H9 (cell line): ENCODE measurements around the gene AKAP9. TPM values are rescaled to one million over a fixed set of nuclear protein-coding genes. Genes with fewer than 3 reads are reported as not detected.

Experiments
- DNase-seq: peaks from one replicate; pipeline ENCODE4 v3.0.0-alpha.2; 2017
- H2AFZ ChIP-seq: one replicate; pipeline ENCODE4 v1.6.1; 2013; ENCODE audit warnings: mild to moderate bottlenecking, low read length, control low read depth, moderate library complexity
- H2AK5ac ChIP-seq: 2 replicates; pipeline ENCODE4 v1.6.1; 2013; ENCODE audit warnings: low read length, control low read depth, mixed read lengths; ENCODE audit not compliant: insufficient read length
- H2BK120ac ChIP-seq: one replicate; pipeline ENCODE4 v1.6.1; 2013; ENCODE audit warnings: low read depth, mild to moderate bottlenecking, low read length, control low read depth, inconsistent platforms; ENCODE audit not compliant: poor library complexity, severe bottlenecking
- H2BK12ac ChIP-seq: 2 replicates; pipeline ENCODE4 v1.6.1; 2013; ENCODE audit warnings: low read length, control low read depth, mixed read lengths, low read depth; ENCODE audit not compliant: insufficient read length
- H2BK15ac ChIP-seq: 2 replicates; pipeline ENCODE4 v1.6.1; 2013; ENCODE audit warnings: low read depth, low read length, control low read depth
- H2BK20ac ChIP-seq: one replicate; pipeline ENCODE4 v1.6.1; 2013; ENCODE audit warnings: low read depth, mild to moderate bottlenecking, low read length, control low read depth, inconsistent platforms; ENCODE audit not compliant: poor library complexity, severe bottlenecking
- H2BK5ac ChIP-seq: 2 replicates; pipeline ENCODE4 v1.6.1; 2013; ENCODE audit warnings: low read length, control low read depth, mixed read lengths; ENCODE audit not compliant: insufficient read length
- H3K14ac ChIP-seq: 2 replicates; pipeline ENCODE4 v1.6.1; 2013; ENCODE audit warnings: low read length, control low read depth; ENCODE audit not compliant: insufficient read depth
- H3K18ac ChIP-seq: 2 replicates; pipeline ENCODE4 v1.6.1; 2013; ENCODE audit warnings: low read depth, mild to moderate bottlenecking, mixed read lengths, low read length, control low read depth; ENCODE audit not compliant: insufficient read length
- H3K23ac ChIP-seq: 2 replicates; pipeline ENCODE4 v1.6.1; 2013; ENCODE audit warnings: low read length, control low read depth, mixed read lengths, low read depth; ENCODE audit not compliant: insufficient read length
- H3K23me2 ChIP-seq: 2 replicates; pipeline ENCODE4 v1.6.1; 2013; ENCODE audit warnings: low read depth, mild to moderate bottlenecking, mixed read lengths, low read length, control low read depth; ENCODE audit not compliant: insufficient read length, poor library complexity, severe bottlenecking
- H3K27ac ChIP-seq: 2 replicates; pipeline ENCODE4 v1.5.1; 2013; ENCODE audit warnings: low read length, control low read depth, mixed read lengths, low read depth; ENCODE audit not compliant: insufficient read length
- H3K27me3 ChIP-seq: 2 replicates; pipeline ENCODE4 v1.6.1; 2013; ENCODE audit warnings: low read length, control low read depth, inconsistent platforms; ENCODE audit not compliant: insufficient read depth
- H3K4ac ChIP-seq: 2 replicates; pipeline ENCODE4 v1.6.1; 2013; ENCODE audit warnings: low read depth, mild to moderate bottlenecking, control low read depth, inconsistent platforms, low read length, moderate library complexity
- H3K4me1 ChIP-seq: 2 replicates; pipeline ENCODE4 v1.6.1; 2013; ENCODE audit warnings: low read length, control low read depth, inconsistent platforms; ENCODE audit not compliant: insufficient read depth
- H3K4me2 ChIP-seq: 2 replicates; pipeline ENCODE4 v1.6.1; 2013; ENCODE audit warnings: low read length, control low read depth, mixed read lengths; ENCODE audit not compliant: insufficient read length, insufficient read depth
- H3K56ac ChIP-seq: 2 replicates; pipeline ENCODE4 v1.6.1; 2013; ENCODE audit warnings: low read depth, mild to moderate bottlenecking, mixed read lengths, low read length, control low read depth; ENCODE audit not compliant: insufficient read length
- H3K79me1 ChIP-seq: 2 replicates; pipeline ENCODE4 v1.6.1; 2013; ENCODE audit warnings: low read depth, mild to moderate bottlenecking, moderate library complexity, low read length, control low read depth, inconsistent platforms; ENCODE audit not compliant: insufficient read depth, poor library complexity, severe bottlenecking
- H3K79me2 ChIP-seq: 2 replicates; pipeline ENCODE4 v1.6.1; 2013; ENCODE audit warnings: low read length, control low read depth, inconsistent platforms; ENCODE audit not compliant: insufficient read depth
- H3K9ac ChIP-seq: 2 replicates; pipeline ENCODE4 v1.6.1; 2013; ENCODE audit warnings: low read length, control low read depth, mixed read lengths; ENCODE audit not compliant: insufficient read length; ENCODE audit errors: extremely low read depth
- H3K9me3 ChIP-seq: one replicate; pipeline ENCODE4 v1.6.1; 2013; ENCODE audit warnings: low read depth, low read length, inconsistent platforms; ENCODE audit not compliant: control insufficient read depth
- H3T11ph ChIP-seq: one replicate; pipeline ENCODE4 v1.6.1; 2013; ENCODE audit warnings: mild to moderate bottlenecking, low read length, control low read depth, inconsistent platforms
- H4K20me1 ChIP-seq: one replicate; pipeline ENCODE4 v1.6.1; 2013; ENCODE audit not compliant: control insufficient read depth, insufficient read length, insufficient read depth
- H4K5ac ChIP-seq: 2 replicates; pipeline ENCODE4 v1.6.1; 2013; ENCODE audit warnings: low read depth, mild to moderate bottlenecking, mixed read lengths, low read length, control low read depth; ENCODE audit not compliant: insufficient read length
- H4K8ac ChIP-seq: replicated peaks from 2 replicates; pipeline ENCODE4 v1.6.1; 2013; ENCODE audit warnings: low read length, control low read depth, mixed read lengths, low read depth; ENCODE audit not compliant: insufficient read length
- H4K91ac ChIP-seq: 2 replicates; pipeline ENCODE4 v1.6.1; 2013; ENCODE audit warnings: low read depth, mild to moderate bottlenecking, moderate library complexity, mixed read lengths, low read length, control low read depth; ENCODE audit not compliant: insufficient read length
- H3K27ac Mint-ChIP-seq, 3 experiments: 2 replicates in 2 of 3; 3 replicates in 1 of 3; pipeline ENCODE4 v1.8.0; 2020 to 2021; ENCODE audit warnings: mixed read lengths in 3 of 3, mild to moderate bottlenecking in 1 of 3, moderate library complexity in 1 of 3
- H3K27me3 Mint-ChIP-seq: 2 replicates; pipeline ENCODE4 v1.8.0; 2021; ENCODE audit warnings: low read depth, mild to moderate bottlenecking, moderate library complexity, mixed read lengths
- H3K36me3 Mint-ChIP-seq, 3 experiments: 2 replicates in 2 of 3; 3 replicates in 1 of 3; pipeline ENCODE4 v1.8.0; 2020 to 2021; ENCODE audit warnings: low read depth in 3 of 3, mixed read lengths in 3 of 3; ENCODE audit not compliant: insufficient read depth in 1 of 3
- H3K4me1 Mint-ChIP-seq, 2 experiments: 2 replicates each; pipeline ENCODE4 v1.8.0; 2020; ENCODE audit warnings: mixed read lengths in 2 of 2
- H3K4me3 Mint-ChIP-seq, 2 experiments: 2 replicates in 1 of 2; 3 replicates in 1 of 2; pipeline ENCODE4 v1.8.0; 2020 to 2021; ENCODE audit warnings: mild to moderate bottlenecking in 2 of 2, mixed read lengths in 2 of 2, moderate library complexity in 1 of 2
- H3K9me3 Mint-ChIP-seq, 2 experiments: 2 replicates in 1 of 2; 3 replicates in 1 of 2; pipeline ENCODE4 v1.8.0; 2020; ENCODE audit warnings: mild to moderate bottlenecking in 2 of 2, mixed read lengths in 2 of 2, moderate library complexity in 1 of 2
- WGBS: extraction: QIAGEN DNeasy Blood & Tissue Kit; methylation state at CpG from one replicate; pipeline ENCODE4 v1.1.7; 2013; ENCODE audit warnings: missing lambda C conversion rate, low lambda C conversion rate, mixed read lengths; ENCODE audit not compliant: insufficient read length; ENCODE audit errors: extremely low coverage; 5-methylcytosine and 5-hydroxymethylcytosine counted together
- total RNA-seq: library from RNA; stranded (reverse); gene quantifications from 2 replicates; pipeline ENCODE4 v1.2.1, GENCODE V29; 2021
- TF ChIP-seq, protein P1 (sequence below): fragments of 200-600 bp; sonication (generic); conservative IDR thresholded peaks from 3 replicates; pipeline ENCODE4 v1.8.0; 2021; ENCODE audit warnings: antibody characterized with exemption, mild to moderate bottlenecking

Gene AKAP9
- total RNA-seq, 1 experiment from 2014 or later, result 22.4 TPM

DNA sequence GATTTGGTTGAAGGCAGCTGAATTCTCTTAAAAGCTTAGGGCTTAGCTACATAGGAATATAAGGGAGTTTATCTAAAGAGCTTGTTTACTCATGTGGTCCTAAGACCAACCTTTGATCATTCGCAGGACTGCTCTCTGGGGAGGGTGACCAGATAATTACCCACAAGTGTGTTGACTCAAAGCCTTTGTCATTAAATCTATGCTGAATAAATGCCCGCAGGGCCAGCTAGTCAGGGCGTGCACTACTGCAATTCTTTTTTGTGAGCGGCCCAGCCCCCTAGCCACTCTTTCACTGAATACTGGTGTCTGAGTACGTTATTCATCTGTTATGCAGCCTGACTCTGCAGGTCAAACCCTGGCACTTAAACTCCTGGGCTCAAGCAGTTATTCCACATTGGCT is 69.6 kb downstream of the AKAP9 start:
- Histone ChIP-seq H3K27me3 (no peaks in the 10 kb centered on the region), H4K91ac (no peak overlapping the region), H2BK15ac (no peak overlapping the region), H3K27ac (no peak overlapping the region), H2BK20ac (no peak overlapping the region), H3K56ac (no peak overlapping the region), H3T11ph (no peak overlapping the region), H4K20me1 (no peaks in the 10 kb centered on the region), H3K18ac (no peak overlapping the region), H4K5ac (no peak overlapping the region), H3K9me3 (peaks cover 8% of the 10 kb centered on the region), H3K14ac (no peak overlapping the region), H3K4me2 (no peak overlapping the region), H2BK5ac (no peak overlapping the region), H2BK120ac (no peak overlapping the region), H3K79me1 (no peaks in the 10 kb centered on the region), H3K4ac (no peak overlapping the region), H2BK12ac (no peak overlapping the region), H2AFZ (no peak overlapping the region), H3K23me2 (no peaks in the 10 kb centered on the region), H3K23ac (no peak overlapping the region), H3K79me2 (no peaks in the 10 kb centered on the region), H4K8ac (no peak overlapping the region), H3K4me1 (no peaks in the 10 kb centered on the region), H3K9ac (no peak overlapping the region), H2AK5ac (no peak overlapping the region)
- no peak for DNase-seq
- WGBS, result no CpG with 5 or more reads among the region's 5 CpGs
- Mint-ChIP-seq H3K4me1 (no peaks in the 10 kb centered on the region), H3K36me3 (peaks cover 34 to 76% (median 56%) of the 10 kb centered on the region in 3 experiments), H3K9me3 (peaks cover 14 to 29% of the 10 kb centered on the region in 2 experiments), H3K27me3 (no peaks in the 10 kb centered on the region; the same call in 1 of the 2 replicates), H3K27ac (no peak overlapping the region), H3K4me3 (no peak overlapping the region)
- TF ChIP-seq, protein P1, sequence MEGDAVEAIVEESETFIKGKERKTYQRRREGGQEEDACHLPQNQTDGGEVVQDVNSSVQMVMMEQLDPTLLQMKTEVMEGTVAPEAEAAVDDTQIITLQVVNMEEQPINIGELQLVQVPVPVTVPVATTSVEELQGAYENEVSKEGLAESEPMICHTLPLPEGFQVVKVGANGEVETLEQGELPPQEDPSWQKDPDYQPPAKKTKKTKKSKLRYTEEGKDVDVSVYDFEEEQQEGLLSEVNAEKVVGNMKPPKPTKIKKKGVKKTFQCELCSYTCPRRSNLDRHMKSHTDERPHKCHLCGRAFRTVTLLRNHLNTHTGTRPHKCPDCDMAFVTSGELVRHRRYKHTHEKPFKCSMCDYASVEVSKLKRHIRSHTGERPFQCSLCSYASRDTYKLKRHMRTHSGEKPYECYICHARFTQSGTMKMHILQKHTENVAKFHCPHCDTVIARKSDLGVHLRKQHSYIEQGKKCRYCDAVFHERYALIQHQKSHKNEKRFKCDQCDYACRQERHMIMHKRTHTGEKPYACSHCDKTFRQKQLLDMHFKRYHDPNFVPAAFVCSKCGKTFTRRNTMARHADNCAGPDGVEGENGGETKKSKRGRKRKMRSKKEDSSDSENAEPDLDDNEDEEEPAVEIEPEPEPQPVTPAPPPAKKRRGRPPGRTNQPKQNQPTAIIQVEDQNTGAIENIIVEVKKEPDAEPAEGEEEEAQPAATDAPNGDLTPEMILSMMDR, result no peak
